ENCODE results near the gene MEI1. TPM values are rescaled to one million over a fixed set of nuclear protein-coding genes. Genes with fewer than 3 reads are reported as not detected.
A peak's percentile ranks its signal among the peaks of the same experiment; 100 is the strongest.

MEI1 gene
- total and polyA plus RNA-seq, 2 of the 4 experiments (the other 2 are of a cell fraction): 0.90 to 2.6 TPM

GRCh38 chr22:41822317-41823057 is 123.2 kb downstream of the MEI1 start (continued):
- peak; percentile 11; the same call in 1 of the 2 replicates for TF ChIP-seq MAFK (IDR thresholded peaks at IDR 0.05; ENCODE audit: low read depth, low read length)

DNA sequence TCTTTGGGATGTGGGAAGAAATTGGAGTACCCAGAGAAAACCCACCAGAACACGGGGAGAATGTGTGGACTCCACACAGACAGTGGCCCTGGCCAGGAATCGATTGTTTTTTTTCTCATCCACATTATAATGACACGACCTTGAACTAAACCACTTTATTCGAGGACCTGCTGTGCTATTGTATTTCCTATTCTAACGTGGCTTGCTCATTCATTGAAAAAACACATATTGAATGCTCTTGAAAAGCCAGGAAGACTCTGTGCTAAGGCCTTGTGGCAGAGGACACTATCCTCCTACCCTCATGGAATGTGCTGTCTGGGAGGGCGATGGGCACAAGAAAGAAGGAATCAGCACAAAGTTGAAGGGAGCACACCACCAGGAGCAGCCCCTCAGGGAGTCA is 124.5 kb downstream of the MEI1 start:
- Histone ChIP-seq H4K5ac (ENCODE audit: low read depth, low read length) (no peak overlapping the region), H3K4me3 (ENCODE audit: insufficient read depth, low read depth, low read length) (no peak overlapping the region), H2BK20ac (ENCODE audit: low read depth, low read length) (no peak overlapping the region), H3K36me3 (ENCODE audit: control insufficient read depth, insufficient read depth, low read length) (no peaks in the 10 kb centered on the region), H2BK15ac (ENCODE audit: low read depth, low read length) (no peak overlapping the region), H3K79me1 (ENCODE audit: low read depth in 1 of 2, low read length in 2 of 2) (peaks cover 0 to 4% of the 10 kb centered on the region in 2 experiments; a peak in 1 of 4 replicates), H4K8ac (ENCODE audit: low read depth in 2 of 2, low read length in 2 of 2) (no peak overlapping the region), H3K4me1 (ENCODE audit: control insufficient read depth, insufficient read depth, low read length) (peaks cover 20% of the 10 kb centered on the region), H3K9ac (ENCODE audit: low read depth, low read length) (no peak overlapping the region), H2AK9ac (replicated peaks; ENCODE audit: low read depth, low read length, poor library complexity) (no peak overlapping the region), H2AK5ac (ENCODE audit: low read depth, low read length) (peak overlapping the region; percentile 52; the same call in 1 of the 2 replicates), H3K27me3 (ENCODE audit: control insufficient read depth, insufficient read depth, low read length) (no peaks in the 10 kb centered on the region), H3K27ac (ENCODE audit: insufficient read depth, low read length) (no peak overlapping the region), H2BK120ac (ENCODE audit: low read depth, low read length) (no peak overlapping the region), H2AFZ (replicated peaks; ENCODE audit: low read length, poor library complexity) (no peak overlapping the region), H3K14ac (replicated peaks; ENCODE audit: low read depth, low read length) (no peak overlapping the region), H3K4ac (ENCODE audit: low read depth, low read length) (no peak overlapping the region), H2BK5ac (ENCODE audit: low read depth, low read length, poor library complexity, severe bottlenecking) (no peak overlapping the region), H4K91ac (ENCODE audit: insufficient read depth, low read depth, low read length) (no peak overlapping the region), H3K18ac (ENCODE audit: low read depth, low read length) (no peak overlapping the region), H3K23ac (ENCODE audit: low read depth, low read length) (no peak overlapping the region), H3K56ac (ENCODE audit: extremely low read depth, insufficient read depth, low read length) (no peak overlapping the region), H3K9me3 (ENCODE audit: control insufficient read depth, insufficient read depth, low read length) (no peaks in the 10 kb centered on the region), H3K4me2 (ENCODE audit: low read depth, low read length) (no peak overlapping the region), H3K9me1 (ENCODE audit: insufficient read depth, low read length) (peaks cover 4% of the 10 kb centered on the region; the same call in 1 of the 2 replicates), H4K20me1 (ENCODE audit: insufficient read depth, low read length) (no peaks in the 10 kb centered on the region)
- WGBS, 2 experiments (ENCODE audit: extremely low coverage in 2 of 2, insufficient read length in 1 of 2): no CpG with 5 or more reads among the region's 6 CpGs
- no peak for ATAC-seq (ENCODE audit: low read depth)
- no TSS peak for BruUV-seq (replicated peaks)
- dilution Hi-C loops (cut with HindIII; ENCODE audit: low sequenced_read_pairs, unreplicated experiment): no loop called here
- DNase-seq: no peak
- in situ Hi-C loops (cut with MboI; ENCODE audit: low sequenced_read_pairs): no loop called here
- no peak for TF ChIP-seq CHD1 (IDR thresholded peaks at IDR 0.05; ENCODE audit: low read depth, low read length)
- intact Hi-C loops (cut with micrococcal nuclease): loop anchor here (1.0 kb wide), 1 partner anchor 118 kb away; no protein-coding TSS in a partner anchor
- CTCF ChIA-PET: no interaction called here
- POLR2A ChIA-PET (ENCODE audit: unreplicated experiment): no interaction called here
